ENCODE results near the gene C2orf49.

C2orf49 gene

DNA sequence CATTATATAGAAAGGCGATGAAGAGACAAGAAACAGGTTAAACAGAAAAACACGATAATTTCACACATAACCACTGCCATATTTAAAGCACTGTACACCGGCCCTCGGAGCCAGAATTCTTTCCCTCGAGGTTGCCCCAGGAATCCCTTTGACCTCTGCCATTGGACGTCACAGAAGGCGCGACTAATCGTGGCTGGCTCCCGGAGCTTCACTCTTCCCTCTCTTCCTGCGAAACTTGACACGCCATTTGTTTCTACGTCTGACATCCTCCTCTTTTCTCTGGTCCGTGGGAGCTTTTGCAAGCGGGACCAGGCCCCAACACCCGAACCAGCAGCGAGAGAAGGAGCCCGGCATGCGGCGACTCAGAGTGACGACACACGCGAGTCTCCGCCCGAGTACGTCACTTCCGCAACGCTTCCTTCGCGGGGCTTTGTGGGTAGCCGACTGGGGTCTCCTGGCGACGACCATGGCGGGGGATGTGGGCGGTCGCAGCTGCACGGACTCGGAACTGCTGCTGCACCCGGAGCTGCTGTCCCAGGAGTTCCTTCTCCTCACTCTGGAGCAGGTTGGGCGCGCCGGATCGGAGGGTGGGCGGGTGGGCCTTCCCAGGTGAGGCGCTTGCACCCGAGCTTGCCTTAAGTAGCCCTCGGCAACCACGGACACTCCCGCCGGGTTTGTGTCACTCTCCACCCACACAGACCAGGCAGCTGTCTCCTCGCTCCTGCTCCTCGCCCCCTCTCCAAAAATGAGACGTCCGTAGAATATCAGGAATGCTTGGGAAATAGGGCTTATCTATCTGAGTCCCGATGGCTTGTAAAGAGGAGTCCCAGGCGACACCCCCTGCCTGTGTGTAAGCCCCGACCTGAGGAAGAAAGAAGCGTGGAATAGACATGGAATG lies at the start of gene C2orf49:
Gene C2orf49 (plus strand): TSS at position 419 of the 898 bp plus-strand sequence. CDS start 48 bp downstream, at position 467.
- DNase-seq = peak; percentile 85 to 88

DNA sequence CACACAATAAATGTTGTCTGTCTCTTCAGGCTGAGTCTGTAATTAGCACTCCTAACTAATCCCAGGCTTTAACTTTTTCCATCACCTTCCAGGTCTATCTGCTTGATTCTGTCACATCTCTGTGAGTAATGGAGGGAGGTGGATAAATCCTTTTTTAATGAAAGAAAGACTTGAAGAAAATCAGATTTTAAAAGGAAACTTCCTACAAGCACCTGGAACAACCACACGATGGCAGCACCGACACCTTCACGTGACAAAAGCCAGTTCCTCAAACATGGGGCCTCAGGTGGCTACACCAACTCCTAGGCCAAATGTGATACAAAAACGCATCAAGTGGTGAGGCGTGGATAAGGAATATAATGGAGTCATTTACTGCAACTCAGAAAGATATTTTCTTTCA lies 49.6 kb upstream of the C2orf49 start:
- peak in 1 of 2 experiments; percentile 12 for DNase-seq

DNA sequence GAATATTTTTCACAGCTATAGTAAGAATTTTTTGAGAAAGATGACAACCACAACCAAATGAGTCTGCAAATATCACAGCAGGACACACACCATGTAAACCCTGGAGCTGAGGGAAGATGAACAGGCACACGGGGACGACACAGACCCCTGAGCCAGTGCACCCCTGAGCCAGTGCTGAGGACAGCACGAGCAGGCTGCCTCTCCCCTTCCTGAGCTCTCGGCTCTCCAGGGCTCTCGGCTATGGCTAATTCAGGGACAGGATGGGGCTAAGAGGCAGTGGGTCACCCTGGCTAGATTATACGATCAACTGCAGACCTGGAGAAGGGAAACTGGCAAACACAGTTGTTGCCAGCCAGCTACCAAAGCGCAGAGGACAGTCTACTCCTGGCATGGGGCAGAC lies 49.2 kb upstream of the C2orf49 start:
- DNase-seq = no peak

DNA sequence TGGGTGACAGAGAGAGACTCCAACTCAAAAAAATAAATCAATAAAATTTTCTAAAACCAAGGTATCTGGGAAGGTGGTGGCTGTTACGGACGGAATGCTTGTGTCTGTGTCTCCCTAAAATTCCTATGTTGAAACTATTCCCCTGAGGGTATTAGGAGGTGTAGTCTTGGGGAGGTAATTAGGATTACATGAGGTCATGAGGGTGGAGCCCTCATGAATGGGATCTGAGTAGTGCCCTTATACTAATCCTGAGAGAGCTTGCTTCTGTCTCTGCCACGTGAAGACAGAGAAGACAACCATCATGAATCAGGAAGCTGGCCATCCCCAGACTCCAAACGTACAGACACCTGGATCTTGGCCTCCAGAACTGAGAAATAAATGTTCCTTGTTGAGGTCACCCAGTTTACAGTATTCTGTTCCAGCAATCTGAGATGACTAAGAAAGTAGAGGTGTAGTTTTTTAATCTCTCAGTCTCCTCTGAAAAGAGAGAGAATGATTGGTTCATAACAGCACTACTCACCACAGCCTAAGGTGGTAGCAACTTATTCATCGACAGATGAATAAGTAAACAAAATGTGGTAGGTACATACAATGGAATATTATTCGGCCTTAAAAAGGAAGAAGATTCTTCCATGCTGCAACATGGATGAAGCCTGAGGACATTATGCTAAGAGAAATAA lies 46.2 kb upstream of the C2orf49 start:
- DNase-seq = no peak

DNA sequence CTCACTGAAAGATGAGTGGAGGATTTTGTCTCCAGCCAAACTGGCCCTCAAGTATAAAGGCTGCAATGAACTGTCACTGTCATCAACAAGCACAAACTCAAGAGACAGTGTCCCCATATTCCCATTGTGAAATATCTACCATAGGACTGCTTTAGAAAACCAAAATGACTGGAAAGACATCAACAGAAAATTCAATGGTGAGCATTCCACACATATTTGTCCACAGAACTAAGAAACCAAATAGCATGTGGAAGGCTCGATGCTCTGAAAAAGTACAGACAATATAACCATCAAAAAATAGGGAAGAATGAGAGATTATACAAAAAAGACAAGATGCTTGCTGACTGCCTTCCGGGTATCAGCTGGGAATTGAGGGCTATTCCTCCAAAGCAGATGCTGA lies 45.4 kb upstream of the C2orf49 start:
- DNase-seq = no peak

DNA sequence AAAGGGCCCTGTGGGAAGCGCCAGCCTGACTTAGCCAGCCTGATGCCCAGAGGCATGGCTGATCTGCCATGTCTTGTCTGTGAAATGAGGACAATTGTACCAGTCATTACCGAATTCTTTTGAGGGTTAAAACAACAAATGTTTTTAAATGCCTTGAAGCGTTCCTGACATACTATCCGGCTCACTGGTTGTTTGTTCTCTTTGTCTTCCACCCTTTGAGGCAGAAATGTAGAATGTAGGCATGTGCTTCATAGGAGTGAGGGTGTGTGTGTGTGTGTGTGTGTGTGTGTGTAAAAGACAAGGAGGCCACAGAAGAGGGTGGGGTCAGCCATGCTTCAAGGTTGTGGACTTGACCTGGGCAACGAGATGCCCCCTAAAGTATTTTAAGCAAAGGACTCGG lies 43.3 kb upstream of the C2orf49 start:
- DNase-seq = no peak

DNA sequence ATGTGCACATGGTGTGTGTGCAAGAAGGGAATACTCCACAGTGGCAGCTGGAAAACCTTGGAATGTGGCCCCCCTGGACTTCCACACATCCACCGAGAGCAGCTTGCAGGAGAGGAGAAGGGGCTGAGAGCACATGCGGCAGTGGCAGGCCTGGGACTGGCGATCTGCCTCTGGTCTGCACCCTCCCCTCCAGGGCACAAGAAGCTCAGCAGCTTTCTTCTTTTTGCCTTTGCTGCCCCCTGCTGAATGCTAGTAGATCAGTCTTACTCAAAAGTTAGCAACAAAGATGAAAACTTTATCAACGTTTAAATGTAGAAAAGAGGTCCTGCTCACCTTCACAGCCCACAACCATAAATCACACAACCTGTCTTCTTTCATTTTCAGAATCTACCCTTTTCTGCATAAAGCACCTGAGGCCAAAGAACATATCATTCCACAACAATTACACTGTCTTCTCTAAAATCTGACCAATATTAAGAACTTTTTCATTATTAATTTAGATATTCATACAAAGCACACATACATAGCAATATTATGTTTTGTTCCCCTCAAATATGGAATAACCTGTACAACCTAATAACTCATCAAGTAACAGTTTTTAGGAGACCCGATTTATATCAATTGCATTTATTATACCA lies 42.4 kb upstream of the C2orf49 start:
- DNase-seq = no peak

DNA sequence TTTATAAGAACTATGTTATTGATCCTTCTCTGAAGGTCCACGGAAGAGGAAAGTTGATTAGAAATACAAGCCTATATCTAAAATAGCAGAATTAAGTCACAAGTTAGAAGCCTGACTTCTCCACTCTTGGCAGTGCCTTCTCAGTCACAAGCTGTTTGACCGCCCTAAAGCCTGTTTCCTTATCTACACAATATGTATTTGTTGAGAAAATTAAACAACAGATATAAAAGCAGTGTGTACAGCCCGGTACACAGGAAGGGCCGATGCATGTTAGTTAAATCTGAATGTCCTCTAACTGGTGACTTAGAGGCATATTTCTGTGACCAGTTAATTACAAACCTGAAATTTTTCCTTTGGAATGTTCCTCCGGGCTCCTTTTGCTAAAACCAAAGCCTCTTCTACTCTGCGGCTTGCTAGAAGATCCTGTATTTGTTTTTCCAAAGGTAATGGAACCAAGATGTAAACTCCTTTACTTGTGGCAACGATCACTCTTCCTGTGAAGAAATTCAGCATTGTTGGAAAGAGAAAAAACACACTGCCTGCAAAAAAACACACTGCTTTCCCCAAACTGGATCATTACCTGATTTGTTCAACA lies 41.2 kb upstream of the C2orf49 start:
- DNase-seq = no peak

DNA sequence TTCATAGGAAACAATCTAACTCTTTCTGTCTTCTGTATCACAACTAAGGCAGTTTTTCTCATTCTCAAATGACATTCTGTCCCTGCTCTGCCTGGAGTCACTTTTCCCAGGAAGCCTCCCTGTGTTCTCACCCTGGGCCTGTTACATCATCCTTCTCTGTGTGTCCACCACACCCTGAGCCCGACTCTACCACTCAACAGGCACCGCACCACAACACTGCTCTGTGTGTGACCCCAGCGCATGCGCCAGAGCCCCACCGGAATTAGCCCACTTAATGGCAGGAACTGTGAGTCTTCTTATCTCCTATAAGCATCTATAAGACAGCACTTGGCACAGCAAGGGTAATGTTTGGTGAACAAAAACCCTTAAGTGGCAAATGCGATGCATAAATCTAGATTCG lies 40.1 kb upstream of the C2orf49 start:
- DNase-seq = no peak

DNA sequence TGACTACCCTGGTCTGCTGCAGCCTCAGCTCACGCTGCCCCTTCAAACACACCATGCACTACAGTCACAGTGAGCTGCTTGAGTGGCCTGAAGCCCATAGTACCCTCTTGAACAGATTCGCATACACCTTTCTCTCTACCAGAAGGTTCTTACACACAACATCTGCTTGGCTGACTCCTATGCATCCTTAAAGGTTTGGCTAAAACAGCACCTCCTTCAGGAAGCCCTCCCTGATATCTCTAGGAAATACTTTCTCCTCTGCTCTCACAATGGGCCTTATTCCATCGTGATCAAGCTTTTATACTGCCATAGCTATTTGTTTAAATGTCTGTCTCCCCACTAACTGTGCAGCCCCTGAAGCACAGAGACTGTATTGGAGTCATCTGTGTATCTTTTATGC lies 39.3 kb upstream of the C2orf49 start:
- no peak for DNase-seq

DNA sequence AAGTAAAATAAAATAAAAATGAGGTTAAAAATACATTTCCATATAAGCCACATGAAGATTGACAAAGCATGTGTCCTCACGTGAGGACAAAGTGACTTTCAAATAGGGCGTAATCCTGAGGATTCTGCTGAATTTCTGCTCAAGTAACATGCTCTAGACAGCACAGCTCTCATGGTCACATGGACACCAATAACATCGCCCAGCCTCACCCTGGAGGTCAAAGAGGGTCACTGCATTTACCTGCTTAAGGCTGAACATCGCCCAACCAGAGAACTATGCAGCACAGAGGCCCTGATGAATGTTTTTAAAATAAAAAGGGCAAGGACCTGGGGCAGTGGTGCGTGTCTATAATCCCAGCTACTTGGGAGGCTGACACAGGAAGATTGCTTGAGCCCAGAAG lies 38.0 kb upstream of the C2orf49 start:
- no peak for DNase-seq

DNA sequence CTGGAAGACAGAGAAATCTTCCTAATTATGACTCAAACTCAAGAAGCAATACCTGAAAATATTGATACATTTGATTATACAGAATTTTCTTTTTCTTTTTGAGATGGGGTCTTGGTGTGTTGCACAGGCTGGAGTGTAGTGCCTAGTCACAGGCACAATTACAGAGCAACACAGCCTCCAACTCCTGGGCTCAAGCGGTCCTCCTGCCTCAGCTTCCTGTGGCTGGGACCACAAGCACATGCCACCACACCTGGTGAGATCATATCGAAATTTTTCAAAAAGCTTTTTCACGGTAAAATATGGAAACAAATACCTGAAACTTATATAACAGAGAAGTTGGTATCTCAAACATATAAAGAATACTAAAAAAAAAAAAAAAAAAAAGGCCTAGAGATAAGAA lies 35.7 kb upstream of the C2orf49 start:
- DNase-seq = no peak

DNA sequence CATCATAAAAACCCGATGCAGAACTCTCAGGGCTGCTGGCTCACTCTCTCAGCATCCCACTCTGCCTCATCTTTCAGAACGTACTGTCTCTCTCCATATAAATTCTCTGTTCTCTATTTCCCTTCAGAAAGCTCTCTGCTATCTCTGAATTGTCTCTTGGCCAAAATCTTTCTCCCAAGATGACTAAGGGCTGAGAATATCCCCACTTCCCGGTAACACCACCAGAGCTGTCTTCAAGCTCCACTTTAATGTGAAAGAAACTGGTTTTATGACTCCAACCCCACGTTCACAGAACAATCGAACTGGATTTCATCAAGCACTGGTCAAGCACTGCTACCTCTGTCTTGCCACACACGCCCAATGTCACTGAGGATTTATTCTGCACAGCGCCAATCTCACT lies 30.2 kb upstream of the C2orf49 start:
- DNase-seq = no peak

DNA sequence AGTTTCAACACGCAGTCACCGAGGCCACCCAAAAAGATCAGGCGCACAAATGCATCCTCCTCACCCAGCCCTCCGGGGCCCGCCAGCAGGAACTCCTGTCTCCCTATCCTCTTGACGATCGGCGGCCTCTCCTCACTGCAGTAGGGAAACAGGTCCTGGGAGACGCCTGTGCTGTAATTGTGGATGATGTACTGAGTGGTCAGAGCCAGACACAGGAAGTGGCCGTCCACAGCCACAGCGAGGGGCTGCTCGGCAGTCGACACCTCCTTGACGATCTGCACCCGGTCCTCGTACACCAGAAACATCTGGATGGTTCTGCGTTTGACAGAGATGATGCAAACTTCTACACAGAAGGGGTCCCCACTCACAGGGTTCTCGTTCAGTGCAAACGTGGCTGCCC lies 29.8 kb upstream of the C2orf49 start:
- no peak for DNase-seq

DNA sequence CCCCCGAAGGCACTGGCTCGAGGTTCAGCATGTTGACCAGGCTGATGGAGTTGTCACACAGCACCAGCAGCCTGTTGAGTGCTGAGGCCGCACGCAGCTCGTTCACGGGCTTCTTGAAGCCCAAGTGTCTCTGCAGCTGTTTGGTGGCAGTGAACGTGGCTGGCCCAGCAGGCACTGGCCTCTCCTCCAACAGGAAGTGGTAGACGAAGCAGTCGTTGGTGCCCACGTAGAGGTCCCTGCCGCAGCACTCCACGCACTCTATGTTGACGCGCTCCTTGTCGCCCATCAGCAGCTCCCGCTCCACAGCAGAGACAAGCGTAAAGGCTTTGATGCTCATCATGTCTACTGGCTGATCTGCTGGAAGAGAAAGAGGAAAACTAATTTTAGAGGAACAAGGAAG lies 29.4 kb upstream of the C2orf49 start:
- no peak for DNase-seq

DNA sequence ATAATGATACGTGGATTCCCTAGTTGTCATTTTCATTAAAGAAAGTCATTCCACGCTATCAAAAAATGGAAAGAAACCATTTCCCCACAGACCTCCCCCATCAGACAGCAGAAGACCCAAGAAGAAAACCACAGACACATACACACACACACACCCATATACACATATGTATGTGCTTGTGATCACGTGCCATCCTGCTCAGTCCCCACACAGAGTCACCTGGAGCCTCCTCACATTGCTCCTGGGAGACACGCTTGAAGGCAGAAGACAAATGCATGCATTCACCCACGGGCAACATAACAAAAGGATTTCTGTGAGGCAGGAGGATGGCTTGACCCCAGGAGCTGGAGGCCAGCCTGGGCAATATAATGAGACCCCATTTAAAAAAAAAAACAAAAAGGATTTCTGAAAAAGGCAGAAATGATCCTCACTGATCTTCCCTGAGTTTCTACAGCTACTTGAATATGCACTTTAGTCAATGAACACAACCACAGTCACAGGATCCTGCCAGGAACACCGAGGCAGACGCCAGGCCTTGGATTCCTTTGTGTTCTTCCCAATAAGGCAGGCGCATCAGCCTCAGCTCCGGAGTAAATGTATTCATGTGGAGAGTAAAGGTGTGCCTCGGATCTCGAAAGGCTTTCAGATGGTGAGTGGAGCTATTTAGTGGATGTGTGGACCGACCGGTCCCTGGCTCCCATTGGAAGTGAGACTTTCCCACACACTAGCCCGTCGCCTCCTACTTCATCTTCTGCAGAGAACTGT lies 28.8 kb upstream of the C2orf49 start:
- no peak for DNase-seq

DNA sequence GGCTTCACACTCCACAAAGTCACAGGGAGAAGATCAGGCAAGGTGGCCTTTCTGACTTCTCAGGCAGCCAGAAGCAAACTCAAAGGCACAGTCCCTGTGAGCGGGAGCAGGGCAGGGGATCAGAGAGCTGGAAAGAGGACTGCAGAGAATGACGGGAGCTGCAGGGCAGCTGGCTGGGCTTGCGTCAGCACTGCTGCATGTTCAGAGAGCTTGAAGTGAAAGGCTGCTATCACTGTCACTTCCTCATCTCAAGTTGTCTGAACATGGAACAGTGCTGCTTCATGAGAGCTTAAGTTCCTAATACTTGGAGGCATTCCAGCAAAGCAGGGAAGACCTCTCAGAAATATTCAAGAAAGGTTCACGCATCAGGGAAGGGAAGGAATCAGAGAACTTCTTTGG lies 28.2 kb upstream of the C2orf49 start:
- DNase-seq = no peak

DNA sequence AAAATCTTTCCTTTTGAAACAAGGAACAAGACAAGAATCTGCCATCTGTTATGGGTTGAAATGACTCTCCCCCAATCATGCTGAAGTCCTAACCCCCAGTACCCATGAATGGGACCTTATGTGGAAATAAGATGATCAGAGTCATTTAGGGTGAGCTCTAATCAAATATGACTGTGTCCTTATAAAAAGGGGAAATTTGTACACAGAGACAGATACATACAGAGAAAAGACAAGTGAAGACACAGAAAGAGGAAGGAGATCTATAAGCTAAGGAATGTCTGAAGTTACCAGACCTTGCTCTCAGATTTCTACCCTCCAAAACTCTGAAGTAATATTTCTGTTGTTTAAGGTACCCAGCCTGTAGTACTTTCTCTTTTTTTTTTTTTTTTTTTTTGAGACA lies 23.5 kb upstream of the C2orf49 start:
- no peak for DNase-seq

DNA sequence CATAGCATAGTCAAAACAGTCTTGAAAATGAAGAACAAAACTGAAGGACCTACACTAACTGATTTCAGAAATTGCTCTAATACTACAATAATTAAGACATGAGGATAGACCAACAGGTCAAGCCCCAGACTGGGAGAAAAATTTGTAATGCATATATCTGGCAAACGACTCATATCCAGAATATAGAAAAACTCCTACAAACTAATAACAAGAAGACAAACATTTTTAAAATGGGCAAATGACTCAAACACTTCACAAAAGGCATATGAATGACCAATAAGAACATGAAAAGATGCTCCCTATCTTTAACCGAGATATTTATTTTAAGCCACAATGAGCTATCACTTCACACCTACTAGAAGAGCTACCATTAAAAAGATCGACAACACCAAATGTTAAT lies 22.0 kb upstream of the C2orf49 start:
- no peak for DNase-seq

DNA sequence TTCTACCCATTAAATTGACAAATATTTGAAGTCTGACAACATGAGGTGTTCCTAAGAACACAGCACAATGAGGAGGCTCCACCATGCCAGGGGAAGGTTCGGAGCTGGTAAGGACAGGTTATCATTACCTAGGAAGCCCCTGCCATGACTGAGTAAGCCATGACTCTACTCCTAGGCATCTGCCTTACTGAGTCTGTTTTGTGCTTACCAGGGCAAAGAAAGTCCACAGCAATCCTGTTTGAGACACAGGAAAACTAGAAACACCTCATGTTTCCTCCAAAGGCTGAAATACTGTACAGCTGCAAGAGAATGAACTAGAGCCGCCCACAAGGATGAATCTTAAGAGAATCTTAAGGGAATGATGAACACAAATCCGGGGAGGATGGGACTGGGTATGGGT lies 19.4 kb upstream of the C2orf49 start:
- DNase-seq = no peak

DNA sequence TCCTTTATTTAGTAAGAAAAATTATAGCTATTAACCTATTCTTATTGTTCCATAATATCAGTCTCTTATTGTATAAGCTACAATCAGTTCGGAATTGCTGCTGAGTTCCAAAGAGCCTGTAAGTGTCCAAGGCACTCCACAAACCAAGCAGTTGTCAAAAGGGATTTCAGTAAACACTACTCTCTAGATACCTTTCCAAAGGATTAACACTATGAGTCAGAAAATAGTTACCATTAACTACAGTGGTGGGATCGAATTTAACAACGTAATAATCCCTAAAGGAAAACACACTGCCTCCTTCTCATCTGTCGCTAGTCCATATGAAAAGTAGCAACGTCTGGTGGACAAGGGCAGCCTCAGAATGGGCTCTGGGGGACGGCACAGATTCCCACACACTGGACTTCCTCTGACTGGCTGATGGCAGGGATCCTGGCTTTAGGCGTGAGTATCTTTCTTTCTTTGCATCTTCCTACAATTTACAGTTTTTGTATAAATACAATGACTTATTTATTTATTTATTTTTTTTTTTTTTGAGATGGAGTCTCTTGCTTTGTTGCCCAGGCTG lies 16.6 kb upstream of the C2orf49 start:
- no peak for DNase-seq

DNA sequence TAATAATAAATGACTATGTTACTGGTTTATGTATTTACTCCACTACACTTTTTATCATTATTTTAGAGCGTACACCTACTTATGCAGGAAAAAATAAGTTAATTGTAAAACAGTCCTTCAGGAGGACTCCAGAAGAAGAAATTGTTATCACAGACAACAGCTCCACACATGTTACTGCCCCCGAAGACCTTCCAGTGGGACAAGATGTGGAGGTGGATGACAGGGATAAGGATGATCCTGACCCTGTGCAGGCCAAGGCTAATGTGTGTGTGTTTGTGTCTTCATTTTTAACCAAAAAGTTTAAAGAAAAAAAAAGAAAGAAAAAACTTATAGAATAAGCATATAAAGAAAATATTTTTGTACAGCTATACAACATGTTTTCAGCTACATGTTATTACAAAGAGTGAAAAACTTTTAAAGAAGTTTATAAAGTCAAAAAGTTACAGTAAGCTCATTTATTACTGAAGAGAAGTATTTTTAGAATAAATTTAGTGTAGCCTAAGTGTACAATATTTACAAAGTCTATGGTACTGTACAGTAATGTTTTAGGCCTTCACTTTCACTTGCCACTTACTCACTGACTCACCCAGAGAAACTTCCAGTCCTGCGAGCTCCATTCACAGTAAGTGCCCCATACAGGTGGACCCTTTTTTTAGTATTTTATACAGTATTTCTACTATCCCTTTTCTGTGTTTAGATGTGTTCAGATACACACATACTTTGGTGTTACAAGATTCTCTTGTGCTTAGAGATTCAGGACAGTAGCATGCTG lies 15.3 kb upstream of the C2orf49 start:
- no peak for DNase-seq

All from stimulated activated CD4-positive, alpha-beta T cell treated with anti-CD3 and anti-CD28 coated beads, Interleukin-4, amount 100 ng/mL, for 4 hours (primary cell).